ENCODE results near the gene DGKB. TPM values are rescaled to one million over a fixed set of nuclear protein-coding genes. Genes with fewer than 3 reads are reported as not detected.

The DGKB gene
- total and polyA plus RNA-seq, 2 of the 8 experiments (the other 6 are each of a cell fraction or from before 2014, with no cell fraction given), result 1.9 to 2.6 TPM

DNA sequence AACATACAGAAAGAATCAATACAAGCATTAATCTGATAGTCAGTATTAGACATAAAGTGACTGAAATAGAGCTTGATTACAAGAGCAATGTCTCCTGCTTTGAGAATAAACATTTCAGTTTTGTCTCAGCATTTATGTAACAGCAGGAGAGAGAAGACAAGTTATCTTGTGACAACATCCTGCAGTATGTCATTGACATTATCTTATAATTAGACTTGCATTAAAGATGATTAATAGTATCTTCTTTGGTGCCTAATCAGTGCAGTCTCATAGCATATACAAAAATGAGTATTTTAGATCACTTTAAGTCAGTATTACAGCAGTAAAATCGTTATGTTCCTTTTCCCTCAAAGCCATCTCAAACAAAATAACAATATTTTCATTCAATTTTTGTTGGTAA lies 477.0 kb downstream of the DGKB start:
- Histone ChIP-seq H3K4me3 (ENCODE audit: extremely low read depth in 1 of 4, insufficient read depth in 2 of 4, low read depth in 3 of 4, low read length in 4 of 4) (no peak overlapping the region), H2AK5ac (ENCODE audit: low read depth, low read length) (no peak overlapping the region), H2AFZ (ENCODE audit: low read length) (no peak overlapping the region), H4K20me1 (replicated peaks in 1 of 2; ENCODE audit: control insufficient read depth in 1 of 2, insufficient read depth in 2 of 2, low read length in 2 of 2) (no peaks in the 10 kb centered on the region), H3K9me3 (ENCODE audit: insufficient read depth in 2 of 2, low read depth in 1 of 2, low read length in 1 of 2) (0 out of 4 replicates have a peak, but pooled peaks cover 0 to 3% of the 10 kb centered on the region in 2 experiments), H3K79me1 (ENCODE audit: low read depth, low read length) (no peaks in the 10 kb centered on the region), H2BK120ac (replicated peaks; ENCODE audit: low read depth, low read length) (no peak overlapping the region), H3K23ac (ENCODE audit: insufficient read length) (no peak overlapping the region), H2BK5ac (ENCODE audit: low read depth, low read length) (no peak overlapping the region), H3K27ac (ENCODE audit: low read depth, low read length) (no peak overlapping the region), H3K14ac (ENCODE audit: insufficient read length) (no peak overlapping the region), H4K91ac (replicated peaks; ENCODE audit: insufficient read length, low read length) (no peak overlapping the region), H3K4me1 (replicated peaks in 1 of 4; ENCODE audit: control insufficient read depth in 3 of 4, insufficient read depth in 4 of 4, low read length in 3 of 4) (no peaks in the 10 kb centered on the region), H3K23me2 (ENCODE audit: low read depth, low read length) (no peaks in the 10 kb centered on the region), H3K4ac (replicated peaks; ENCODE audit: insufficient read length, low read depth, low read length) (no peak overlapping the region), H3K79me2 (ENCODE audit: control insufficient read depth in 1 of 2, insufficient read depth in 2 of 2, low read length in 2 of 2) (no peaks in the 10 kb centered on the region), H3K27me3 (replicated peaks in 1 of 4; ENCODE audit: control insufficient read depth in 3 of 4, extremely low read depth in 1 of 4, insufficient read depth in 3 of 4, low read length in 3 of 4) (peaks cover 0 to 1% (median 0%) of the 10 kb centered on the region in 4 experiments; a peak in 1 of 7 replicates), H3K18ac (ENCODE audit: extremely low read depth, low read length) (no peak overlapping the region), H2BK20ac (ENCODE audit: low read length) (no peak overlapping the region), H3K36me3 (ENCODE audit: control insufficient read depth in 2 of 4, insufficient read depth in 4 of 4, low read length in 3 of 4) (no peaks in the 10 kb centered on the region), H2BK12ac (ENCODE audit: low read depth, low read length) (no peak overlapping the region), H4K8ac (ENCODE audit: extremely low read depth, insufficient read depth, low read length) (no peak overlapping the region), H2BK15ac (ENCODE audit: low read length) (no peak overlapping the region), H3K4me2 (ENCODE audit: insufficient read depth in 1 of 2, low read depth in 2 of 2, low read length in 2 of 2) (no peak overlapping the region), H3K9ac (replicated peaks in 1 of 4; ENCODE audit: extremely low read depth in 1 of 4, low read depth in 3 of 4, low read length in 3 of 4) (no peak overlapping the region), H3K56ac (replicated peaks; ENCODE audit: insufficient read length, low read depth, low read length) (no peak overlapping the region), H4K5ac (ENCODE audit: insufficient read length, low read depth, low read length) (no peak overlapping the region)
- WGBS, 2 experiments (ENCODE audit: extremely low coverage in 1 of 2, insufficient coverage in 1 of 2, insufficient read length in 1 of 2, insufficient replicate concordance in 2 of 2, low coverage in 1 of 2, low lambda C conversion rate in 2 of 2, missing lambda C conversion rate in 1 of 2), result 96% methylated on average over 1 of the region's 1 CpG; no CpG with 5 or more reads in 1 of the 2 experiments
- TF ChIP-seq CTBP2 (IDR thresholded peaks at IDR 0.05; ENCODE audit: borderline replicate concordance, insufficient read depth, insufficient read length, low read length) (no peak), RBBP5 (IDR thresholded peaks at IDR 0.05; ENCODE audit: borderline replicate concordance, low read depth, low read length) (no peak), JUND (IDR thresholded peaks at IDR 0.05; ENCODE audit: low read length) (no peak), GABPA (IDR thresholded peaks at IDR 0.05; ENCODE audit: borderline replicate concordance, insufficient read depth, low read length) (no peak), SIN3A (conservative IDR thresholded peaks at IDR 0.05 in 1 of 2, IDR thresholded peaks at IDR 0.05 in 1 of 2; ENCODE audit: low read depth in 1 of 2, low read length in 2 of 2) (no peak), TAF1 (IDR thresholded peaks at IDR 0.05; ENCODE audit: low read depth, low read length) (no peak), TAF7 (optimal IDR thresholded peaks at IDR 0.05; ENCODE audit: borderline replicate concordance, low read depth, low read length) (no peak), POLR2A (IDR thresholded peaks at IDR 0.05; ENCODE audit: control extremely low read depth in 1 of 2, low read depth in 2 of 2, low read length in 2 of 2) (no peak), SP2 (IDR thresholded peaks at IDR 0.05; ENCODE audit: low read length) (no peak), KDM4A (IDR thresholded peaks at IDR 0.05; ENCODE audit: low read depth, low read length, severe bottlenecking) (no peak), RAD21 (IDR thresholded peaks at IDR 0.05 in 1 of 2, conservative IDR thresholded peaks at IDR 0.05 in 1 of 2; ENCODE audit: low read depth in 2 of 2, low read length in 2 of 2) (no peak), GTF2F1 (IDR thresholded peaks at IDR 0.05; ENCODE audit: borderline replicate concordance, low read depth, low read length) (no peak)
- DNase-seq (ENCODE audit: low read depth in 1 of 2, low spot score in 2 of 2) (no peak), FAIRE-seq (no peak)
- CTCF ChIA-PET (ENCODE audit: partially characterized antibody), result interaction anchor here (0.7 to 0.8 kb wide), 2 partner anchors 10 to 434 kb away, joined by 3 read pairs; no protein-coding TSS in a partner anchor
- POLR2A ChIA-PET (ENCODE audit: partially characterized antibody), result no interaction called here

Measured in H1 (cell line).